ENCODE measurements around the gene PRPF4.
"Not testable (repeated sequence)": the region's sequence is repeated elsewhere in the genome, so short reads cannot be mapped to it uniquely, and the experiment has no call there.

Gene PRPF4

DNA sequence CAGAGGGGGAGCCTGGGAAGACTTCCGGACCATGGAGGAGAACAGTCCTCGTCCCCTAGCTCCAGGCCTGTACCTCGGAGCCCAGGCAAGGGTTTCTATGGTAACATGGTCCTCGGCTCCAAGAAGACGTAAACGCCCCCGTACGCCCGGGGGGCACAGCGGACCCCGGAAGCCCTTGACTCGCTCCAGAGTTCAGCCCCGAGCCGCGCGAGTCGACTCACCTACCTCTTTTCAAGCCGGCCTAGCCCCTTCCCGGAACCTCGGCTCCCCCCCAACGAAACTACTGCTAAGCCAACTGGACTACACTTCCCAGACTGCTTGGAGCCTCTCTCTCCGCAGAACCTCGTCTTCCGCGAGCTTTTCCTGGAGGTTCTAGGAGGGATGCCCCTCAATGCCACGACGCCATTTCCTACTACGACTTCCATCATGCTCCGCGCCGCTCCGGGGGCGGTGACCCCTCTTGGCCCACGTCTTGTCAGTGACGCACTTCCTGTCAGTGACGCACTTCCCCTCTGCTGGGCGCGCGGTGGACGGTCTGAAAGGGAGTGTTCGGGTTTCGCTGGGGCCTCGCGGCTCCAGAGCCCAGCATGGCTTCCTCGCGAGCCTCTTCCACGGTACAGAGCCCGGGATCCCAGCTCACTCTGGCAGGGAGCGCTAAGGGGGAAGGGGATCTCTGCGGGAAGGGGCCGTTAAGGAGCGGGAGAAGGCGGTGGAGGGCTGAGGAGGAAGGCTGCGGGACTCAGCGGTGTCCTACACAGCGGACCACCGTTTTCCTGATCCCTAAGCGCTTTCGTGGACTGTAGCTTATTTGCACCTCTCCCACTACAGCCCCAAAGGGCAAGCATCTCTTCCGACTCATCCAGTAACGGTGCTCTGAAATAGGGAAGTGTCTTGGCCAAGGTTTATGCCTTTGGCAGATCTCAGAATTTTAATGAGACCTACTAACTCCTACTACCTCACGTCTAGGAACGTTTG lies at the start of gene PRPF4, which contains the start of gene CDC26:
PRPF4 (plus strand) TSS at position 502 of the 975 bp plus-strand sequence; CDS start at position 588, 86 bp downstream.
CDC26 (minus strand) TSS at position 416 of the 975 bp plus-strand sequence. CDS start 3,065 bp downstream, outside the sequence.
- no peak within 1 kb of the TSS for H3K4me3 Mint-ChIP-seq
- H3K27me3 Mint-ChIP-seq = no peaks in the 10 kb centered on the region
- DNase-seq = peak; percentile 91 to 95
- H3K9me3 Mint-ChIP-seq = no peaks in the 10 kb centered on the region
- peaks cover 19% of the 10 kb centered on the region for H3K4me1 Mint-ChIP-seq
- ATAC-seq = peak; percentile 99
- no peak within 1 kb of the TSS for H3K27ac Mint-ChIP-seq

DNA sequence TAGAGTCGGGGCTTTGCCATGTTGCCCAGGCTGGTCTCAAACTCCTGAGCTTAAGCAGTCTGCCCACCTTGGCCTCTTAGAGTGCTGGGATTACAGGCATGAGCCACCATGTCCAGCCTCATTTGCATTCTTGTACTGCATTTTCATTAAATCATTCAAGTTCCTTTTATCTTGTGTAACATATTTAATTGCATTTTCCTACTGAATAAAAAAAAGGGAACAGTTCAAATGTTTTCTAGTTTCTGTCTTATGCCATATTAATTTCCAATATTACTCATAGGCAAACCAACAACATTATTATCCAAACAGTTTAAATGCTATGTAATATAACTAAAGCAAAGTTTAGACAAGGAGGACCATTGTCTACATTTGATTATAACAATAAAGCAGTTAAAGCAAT lies 48.0 kb upstream of the PRPF4 start:
- H3K9me3 Mint-ChIP-seq = no peaks in the 10 kb centered on the region
- ATAC-seq = no peak
- no peaks in the 10 kb centered on the region for H3K27me3 Mint-ChIP-seq
- H3K4me3 Mint-ChIP-seq = no peak overlapping the region
- no peak overlapping the region for H3K27ac Mint-ChIP-seq
- H3K4me1 Mint-ChIP-seq = peaks cover 17% of the 10 kb centered on the region
- no peak for DNase-seq

DNA sequence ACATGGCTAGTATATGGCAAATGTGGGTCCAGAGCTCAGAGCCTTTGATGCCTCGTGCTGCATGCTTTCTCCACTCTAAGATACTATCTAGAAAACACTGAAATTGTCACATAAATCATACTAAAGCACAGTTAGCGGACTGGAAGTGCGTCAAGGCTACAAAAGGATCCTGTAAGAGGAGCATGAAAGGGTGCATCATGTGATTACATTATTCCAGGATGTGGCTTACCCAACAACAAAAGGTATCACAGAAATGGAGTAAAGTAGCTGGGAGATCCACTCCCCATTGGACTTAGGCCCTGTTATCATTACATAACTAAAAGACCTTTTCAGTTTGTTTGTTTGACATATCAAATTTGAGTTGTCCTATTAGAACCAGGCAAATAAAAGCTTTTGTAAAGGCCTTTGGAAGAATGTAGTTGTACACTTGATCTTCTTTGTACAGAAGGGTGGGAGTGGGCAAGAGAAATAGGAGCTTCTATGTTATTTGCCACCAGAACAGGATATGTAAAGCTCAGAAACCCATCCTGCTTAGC lies 47.3 kb upstream of the PRPF4 start:
- Mint-ChIP-seq H3K27ac (no peak overlapping the region), H3K9me3 (no peaks in the 10 kb centered on the region), H3K4me3 (no peak overlapping the region), H3K27me3 (no peaks in the 10 kb centered on the region), H3K4me1 (peaks cover 17% of the 10 kb centered on the region)
- DNase-seq (no peak), ATAC-seq (no peak)

DNA sequence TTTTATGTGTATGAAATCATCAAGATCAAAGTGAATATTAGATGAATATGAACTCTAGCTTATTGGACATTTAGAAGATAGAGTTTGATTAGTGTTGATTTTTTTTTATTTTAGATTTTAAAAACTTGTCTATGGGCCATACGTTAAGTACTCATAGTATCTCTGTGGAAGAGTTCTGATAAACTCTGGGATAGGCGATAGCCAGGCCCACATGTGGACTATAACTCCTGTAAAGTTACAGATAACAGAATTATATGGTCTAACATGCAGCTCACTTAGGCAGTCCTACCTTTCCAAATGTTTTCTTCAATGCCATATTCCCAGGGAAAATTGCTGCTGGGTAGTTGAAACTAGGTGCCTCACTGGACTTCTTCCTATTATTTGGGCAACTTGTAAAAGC lies 43.8 kb upstream of the PRPF4 start:
- ATAC-seq = no peak
- DNase-seq = no peak
- H3K27ac Mint-ChIP-seq = no peak overlapping the region
- H3K9me3 Mint-ChIP-seq = no peaks in the 10 kb centered on the region
- H3K27me3 Mint-ChIP-seq = no peaks in the 10 kb centered on the region
- no peak overlapping the region for H3K4me3 Mint-ChIP-seq
- H3K4me1 Mint-ChIP-seq = peaks cover 19% of the 10 kb centered on the region

DNA sequence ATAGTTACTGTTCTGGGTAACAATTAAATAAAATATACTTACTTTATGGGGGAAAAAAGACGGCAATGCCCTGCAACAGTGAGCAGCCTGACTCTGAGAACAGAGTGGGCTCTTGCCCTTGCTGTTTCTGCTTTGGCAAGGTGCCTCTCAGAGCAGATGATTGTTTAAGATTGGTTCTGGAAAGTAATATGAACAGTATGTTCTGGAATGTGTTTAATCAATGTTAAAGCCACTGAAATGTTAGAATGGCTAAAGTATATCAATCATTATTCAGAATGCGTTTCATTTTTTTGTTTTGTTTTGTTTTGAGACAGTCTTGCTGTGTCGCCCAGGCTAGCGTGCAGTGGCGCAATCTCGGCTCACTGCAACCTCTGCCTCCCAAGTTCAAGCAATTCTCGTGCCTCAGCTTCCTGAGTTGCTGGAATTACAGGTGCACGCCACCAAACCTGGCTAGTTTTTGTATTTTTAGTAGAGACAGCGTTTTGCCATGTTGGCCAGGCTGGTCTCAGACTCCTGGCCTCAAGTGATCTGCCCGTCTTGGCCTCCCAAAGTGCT lies 39.7 kb upstream of the PRPF4 start:
- DNase-seq, ATAC-seq, H3K9me3 Mint-ChIP-seq, H3K27me3 Mint-ChIP-seq, H3K4me3 Mint-ChIP-seq: not testable (repeated sequence)
- peak overlapping the region in 1 of 2 donors; percentile 71 for H3K27ac Mint-ChIP-seq
- peaks cover 12% of the 10 kb centered on the region for H3K4me1 Mint-ChIP-seq

DNA sequence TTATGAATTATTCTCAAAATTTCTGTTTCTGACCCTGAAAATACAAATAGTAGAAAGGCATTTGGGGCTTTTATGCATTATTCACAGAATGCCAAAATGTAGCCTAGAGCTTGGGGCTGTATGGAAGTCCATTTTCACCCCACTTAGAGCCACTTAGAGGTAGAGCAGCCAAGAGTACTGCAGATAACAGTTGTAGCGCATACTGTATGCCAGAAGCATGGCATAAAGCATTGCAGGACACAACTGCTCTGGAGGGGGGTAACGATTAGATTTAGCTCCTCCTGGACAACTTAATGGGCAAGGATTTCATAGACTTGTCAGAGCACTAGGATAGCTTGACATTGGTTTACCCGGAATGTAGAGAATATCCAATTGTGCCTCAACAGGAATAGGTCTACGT lies 38.4 kb upstream of the PRPF4 start:
- Mint-ChIP-seq H3K27ac (no peak overlapping the region), H3K4me1 (peaks cover 12% of the 10 kb centered on the region), H3K9me3 (no peaks in the 10 kb centered on the region), H3K4me3 (no peak overlapping the region), H3K27me3 (no peaks in the 10 kb centered on the region)
- no peak for ATAC-seq
- no peak for DNase-seq

DNA sequence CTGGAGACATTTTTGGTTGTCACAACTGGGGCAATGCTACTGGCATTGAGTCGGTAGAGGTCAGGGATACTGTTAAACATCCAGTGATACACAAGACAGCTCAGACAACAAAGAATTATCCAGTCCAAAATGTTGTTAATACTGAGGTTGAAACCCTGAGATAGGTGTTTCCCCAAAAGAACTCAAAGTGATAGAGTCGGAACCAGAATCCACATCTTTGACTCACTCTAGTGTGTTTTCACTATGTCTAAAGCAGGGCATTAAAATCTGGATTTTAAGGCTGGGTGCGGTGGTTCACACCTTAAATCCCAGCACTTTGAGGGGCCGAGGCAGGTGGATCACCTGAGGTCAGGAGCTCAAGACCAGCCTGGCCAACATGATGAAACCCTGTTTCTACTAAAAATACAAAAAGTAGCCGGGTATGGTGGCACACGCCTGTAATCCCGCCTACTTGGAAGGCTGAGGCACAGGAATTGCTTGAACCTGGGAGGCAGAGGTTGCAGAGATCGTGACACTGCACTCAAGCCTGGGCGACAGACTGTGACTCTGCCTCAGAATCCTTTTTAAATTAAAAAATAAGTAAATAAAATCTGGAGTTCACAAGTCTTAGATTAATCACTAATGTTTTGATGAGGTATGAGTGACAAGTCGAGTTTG lies 37.1 kb upstream of the PRPF4 start:
- no peaks in the 10 kb centered on the region for H3K27me3 Mint-ChIP-seq
- H3K4me3 Mint-ChIP-seq = no peak overlapping the region
- ATAC-seq = peak; percentile 33
- H3K27ac Mint-ChIP-seq = peak overlapping the region in 1 of 2 donors; percentile 5
- H3K9me3 Mint-ChIP-seq = no peaks in the 10 kb centered on the region
- DNase-seq = no peak
- H3K4me1 Mint-ChIP-seq = peaks cover 2% of the 10 kb centered on the region

DNA sequence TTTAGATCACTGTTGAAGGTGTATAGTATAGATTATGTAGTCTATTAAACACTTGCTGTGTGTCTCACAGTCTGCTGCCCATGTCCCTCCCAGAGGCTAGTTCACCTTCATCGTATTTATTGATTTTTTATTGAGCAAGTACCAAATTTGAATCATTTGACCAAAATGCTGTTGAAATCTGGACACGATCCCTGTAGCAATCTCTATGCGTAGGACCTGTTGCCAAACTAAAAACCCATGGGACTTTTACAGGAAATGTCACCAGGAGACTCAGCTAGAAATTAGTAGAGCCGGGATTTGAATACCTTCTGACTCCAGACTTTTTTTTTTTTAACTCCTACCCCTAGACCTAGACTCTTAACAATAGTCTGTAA lies 36.6 kb upstream of the PRPF4 start:
- no peak overlapping the region for H3K27ac Mint-ChIP-seq
- DNase-seq = no peak
- no peak overlapping the region for H3K4me3 Mint-ChIP-seq
- H3K4me1 Mint-ChIP-seq = no peaks in the 10 kb centered on the region
- no peak for ATAC-seq
- H3K27me3 Mint-ChIP-seq = no peaks in the 10 kb centered on the region
- H3K9me3 Mint-ChIP-seq = no peaks in the 10 kb centered on the region

DNA sequence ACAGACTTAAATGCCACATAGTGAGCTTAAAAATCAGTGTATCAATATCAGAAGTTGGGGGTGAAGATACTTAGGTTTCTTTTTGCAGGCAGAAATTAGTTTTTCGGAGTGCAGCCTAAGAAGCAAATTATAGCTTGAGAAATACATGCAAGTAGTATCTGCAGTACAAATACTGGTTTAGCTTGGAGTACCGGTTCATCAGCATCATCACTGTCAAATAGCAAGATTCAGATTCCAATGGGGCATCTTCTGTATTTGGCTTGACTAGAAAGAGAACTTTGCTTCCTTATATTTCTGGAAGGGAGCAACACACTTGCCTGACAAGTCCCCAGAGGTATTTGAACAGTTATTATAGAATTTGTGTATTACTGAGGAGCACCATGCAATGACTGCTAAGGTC lies 34.3 kb upstream of the PRPF4 start:
- no peaks in the 10 kb centered on the region for H3K4me1 Mint-ChIP-seq
- ATAC-seq (no peak), DNase-seq (no peak)
- no peak overlapping the region for H3K4me3 Mint-ChIP-seq
- no peaks in the 10 kb centered on the region for H3K9me3 Mint-ChIP-seq
- no peaks in the 10 kb centered on the region for H3K27me3 Mint-ChIP-seq
- no peak overlapping the region for H3K27ac Mint-ChIP-seq

DNA sequence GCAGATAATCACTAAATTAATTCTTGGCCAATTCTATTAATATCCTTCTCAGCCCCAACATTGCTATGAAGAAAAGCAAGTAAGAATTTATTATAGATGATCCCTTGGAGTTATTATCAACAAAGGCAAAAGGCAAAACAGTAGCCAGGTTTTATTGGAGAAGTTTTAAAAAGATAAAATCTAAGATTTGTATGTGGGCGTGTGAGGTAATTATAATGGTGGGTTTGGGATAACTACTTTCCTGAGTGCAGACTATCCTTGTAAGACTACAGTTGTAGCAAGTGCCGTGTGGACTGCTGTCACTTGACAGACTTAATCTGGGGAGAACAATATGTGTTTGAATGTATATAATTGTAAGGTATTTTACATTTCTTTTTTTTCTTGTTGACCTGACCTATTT lies 30.9 kb upstream of the PRPF4 start:
- no peak for DNase-seq
- Mint-ChIP-seq H3K27me3 (no peaks in the 10 kb centered on the region), H3K9me3 (no peaks in the 10 kb centered on the region), H3K4me3 (no peak overlapping the region), H3K27ac (no peak overlapping the region), H3K4me1 (no peaks in the 10 kb centered on the region)
- no peak for ATAC-seq

DNA sequence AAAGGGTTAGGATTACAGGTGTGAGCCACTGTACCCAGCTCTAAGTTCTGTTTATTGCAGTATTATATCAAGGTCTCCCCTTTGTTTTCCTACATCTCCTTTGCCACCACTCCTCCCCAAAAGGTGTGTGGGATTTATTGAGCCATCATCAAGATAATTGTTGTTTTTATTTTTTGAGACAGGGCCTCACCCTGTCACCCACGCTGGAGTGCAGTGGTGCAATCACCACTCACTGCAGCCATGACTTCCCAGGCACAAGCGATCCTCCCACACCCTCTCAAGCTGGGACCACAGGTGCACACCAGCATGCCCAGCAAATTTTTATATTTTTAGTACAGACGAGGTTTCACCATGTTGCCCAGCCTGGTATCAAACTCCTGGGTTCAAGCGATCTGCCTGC lies 29.6 kb upstream of the PRPF4 start:
- DNase-seq (no peak), ATAC-seq (no peak)
- no peak overlapping the region for H3K4me3 Mint-ChIP-seq
- H3K4me1 Mint-ChIP-seq = no peaks in the 10 kb centered on the region
- H3K27me3 Mint-ChIP-seq = no peaks in the 10 kb centered on the region
- H3K27ac Mint-ChIP-seq = no peak overlapping the region
- no peaks in the 10 kb centered on the region for H3K9me3 Mint-ChIP-seq

DNA sequence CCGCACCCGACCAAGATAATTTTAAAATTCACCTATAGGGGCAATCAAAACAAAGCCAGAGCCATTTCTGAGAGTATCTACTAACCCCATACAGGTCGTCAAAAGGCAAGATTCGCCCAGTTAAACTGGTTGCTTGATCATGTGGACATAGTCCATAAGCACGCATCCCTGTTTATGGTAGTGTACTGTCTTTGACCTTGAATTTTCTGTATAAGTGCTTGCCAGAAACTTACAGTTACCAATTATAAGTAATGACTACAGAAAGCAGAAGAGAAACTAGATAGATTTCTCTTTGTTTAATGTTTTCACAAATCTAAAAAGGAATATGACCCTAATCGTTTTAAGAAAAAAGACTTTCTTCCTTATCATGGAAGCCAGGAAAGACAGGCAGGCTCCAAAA lies 28.5 kb upstream of the PRPF4 start:
- H3K27me3 Mint-ChIP-seq = no peaks in the 10 kb centered on the region
- H3K4me1 Mint-ChIP-seq = no peaks in the 10 kb centered on the region
- ATAC-seq = no peak
- no peak overlapping the region for H3K27ac Mint-ChIP-seq
- H3K9me3 Mint-ChIP-seq = no peaks in the 10 kb centered on the region
- no peak overlapping the region for H3K4me3 Mint-ChIP-seq
- no peak for DNase-seq

DNA sequence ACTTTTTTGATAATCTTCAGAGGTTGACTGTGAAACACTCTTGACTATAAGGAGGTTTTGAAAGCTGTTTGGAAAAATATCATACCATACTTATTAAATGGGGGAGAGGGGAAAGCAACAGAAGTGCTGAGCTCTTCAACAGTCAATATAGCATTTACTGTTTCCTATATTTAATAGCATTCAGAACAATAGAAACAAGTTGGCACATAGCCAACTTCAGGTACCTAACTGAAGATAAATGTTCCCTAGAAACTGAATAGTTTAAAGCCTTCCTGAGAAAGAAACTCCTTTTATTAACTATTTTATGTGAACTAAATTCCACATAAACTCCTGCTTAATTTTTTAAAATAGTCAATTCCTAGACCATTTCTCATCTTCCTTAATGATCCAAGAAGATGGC lies 27.8 kb upstream of the PRPF4 start:
- H3K27me3 Mint-ChIP-seq = no peaks in the 10 kb centered on the region
- H3K9me3 Mint-ChIP-seq = no peaks in the 10 kb centered on the region
- no peak overlapping the region for H3K4me3 Mint-ChIP-seq
- no peak for DNase-seq
- no peak overlapping the region for H3K27ac Mint-ChIP-seq
- ATAC-seq = no peak
- H3K4me1 Mint-ChIP-seq = no peaks in the 10 kb centered on the region

DNA sequence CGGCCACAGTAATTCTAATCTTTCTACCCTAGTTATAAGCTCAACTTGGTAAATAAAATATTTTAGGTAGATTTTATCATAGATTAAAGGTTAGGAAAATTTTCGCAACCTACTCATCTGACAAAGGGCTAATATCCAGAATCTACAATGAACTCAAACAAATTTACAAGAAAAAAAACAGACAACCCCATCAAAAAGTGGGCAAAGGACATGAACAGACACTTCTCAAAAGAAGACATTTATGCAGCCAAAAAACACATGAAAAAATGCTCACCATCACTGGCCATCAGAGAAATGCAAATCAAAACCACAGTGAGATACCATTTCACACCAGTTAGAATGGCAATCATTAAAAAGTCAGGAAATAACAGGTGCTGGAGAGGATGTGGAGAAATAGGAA lies 25.8 kb upstream of the PRPF4 start:
- H3K9me3 Mint-ChIP-seq, H3K4me3 Mint-ChIP-seq, H3K27me3 Mint-ChIP-seq, H3K4me1 Mint-ChIP-seq, ATAC-seq, DNase-seq, H3K27ac Mint-ChIP-seq: not testable (repeated sequence)

DNA sequence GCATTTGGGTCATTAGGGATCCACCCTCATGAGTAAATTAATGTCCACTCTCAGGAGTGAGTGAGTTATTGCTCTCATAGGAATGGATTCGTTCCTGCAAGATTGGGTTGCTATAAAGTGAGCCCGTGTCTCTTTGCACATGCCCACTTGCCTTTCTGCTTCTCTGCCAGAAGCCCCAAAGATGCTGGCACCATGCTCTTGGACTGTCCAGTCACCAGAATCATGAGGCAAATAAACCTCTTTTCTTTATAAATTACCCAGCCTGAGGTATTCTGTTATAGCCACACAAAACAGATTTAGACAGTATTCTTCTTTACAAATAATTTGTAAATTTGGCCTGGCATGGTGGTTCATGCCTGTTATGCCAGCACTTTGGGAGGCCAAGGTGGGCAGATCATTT lies 24.7 kb upstream of the PRPF4 start:
- no peak for DNase-seq

DNA sequence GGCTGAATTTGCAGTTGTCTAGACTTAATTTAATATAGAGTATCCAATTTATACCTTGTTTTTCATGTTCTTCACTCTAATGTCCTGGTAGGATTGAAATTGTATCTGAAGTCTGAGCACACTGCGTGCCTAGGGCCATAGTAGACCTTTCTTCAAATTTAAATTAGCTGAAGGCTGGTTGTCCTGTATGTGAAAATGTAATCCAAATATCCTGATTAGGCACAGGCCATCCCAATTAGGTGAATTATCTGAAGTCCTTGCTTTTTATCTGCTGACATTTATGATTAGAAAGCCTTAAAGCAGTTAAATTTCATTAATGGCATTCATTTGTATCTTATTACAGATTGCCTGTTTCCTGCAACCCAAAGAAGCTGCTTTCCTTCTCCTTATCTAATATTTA lies 20.5 kb upstream of the PRPF4 start:
- DNase-seq (no peak), ATAC-seq (no peak)
- no peak overlapping the region for H3K4me3 Mint-ChIP-seq
- no peaks in the 10 kb centered on the region for H3K4me1 Mint-ChIP-seq
- no peaks in the 10 kb centered on the region for H3K27me3 Mint-ChIP-seq
- H3K9me3 Mint-ChIP-seq = no peaks in the 10 kb centered on the region
- H3K27ac Mint-ChIP-seq = no peak overlapping the region

More for the DNA sequence above, 24.7 kb upstream of the PRPF4 start:
- H3K4me3 Mint-ChIP-seq = no peak overlapping the region
- ATAC-seq = no peak
- H3K4me1 Mint-ChIP-seq = no peaks in the 10 kb centered on the region
- H3K27me3 Mint-ChIP-seq = no peaks in the 10 kb centered on the region
- no peak overlapping the region for H3K27ac Mint-ChIP-seq
- no peaks in the 10 kb centered on the region for H3K9me3 Mint-ChIP-seq
